GM19468 (cell line): ENCODE results near the gene PDGFD.

Experiments used
- ATAC-seq: cut with Tn5 transposase; IDR thresholded peaks from one replicate; pipeline ENCODE4 v1.9.1; 2021; ENCODE audit warnings: mild to moderate bottlenecking, moderate library complexity, moderate number of reproducible peaks; ENCODE audit not compliant: unreplicated experiment; ENCODE audit errors: extremely low read depth

PDGFD gene

DNA sequence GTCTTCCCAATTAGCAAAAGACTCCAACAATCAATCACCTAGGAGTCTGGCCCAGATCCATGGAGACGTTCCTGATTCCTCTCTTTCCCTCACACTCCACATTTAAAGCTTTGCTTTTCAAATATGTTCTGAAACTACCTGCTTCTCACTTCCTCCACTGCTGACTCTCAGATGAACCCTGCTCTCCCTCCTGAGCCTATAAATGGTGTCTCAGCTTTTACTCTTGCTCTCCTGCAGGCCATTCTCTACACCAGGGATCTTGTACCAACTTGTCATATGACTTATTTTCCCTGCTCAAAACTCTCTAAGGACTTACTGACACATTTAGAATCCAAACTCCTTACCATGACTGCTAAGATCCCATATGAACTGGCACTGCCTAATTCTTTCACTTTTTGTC is 265.9 kb downstream of the PDGFD start:
- peak; percentile 21 for ATAC-seq

GRCh38 chr11:103897160-103897936 is 266.6 kb downstream of the PDGFD start:
- ATAC-seq: no peak

DNA sequence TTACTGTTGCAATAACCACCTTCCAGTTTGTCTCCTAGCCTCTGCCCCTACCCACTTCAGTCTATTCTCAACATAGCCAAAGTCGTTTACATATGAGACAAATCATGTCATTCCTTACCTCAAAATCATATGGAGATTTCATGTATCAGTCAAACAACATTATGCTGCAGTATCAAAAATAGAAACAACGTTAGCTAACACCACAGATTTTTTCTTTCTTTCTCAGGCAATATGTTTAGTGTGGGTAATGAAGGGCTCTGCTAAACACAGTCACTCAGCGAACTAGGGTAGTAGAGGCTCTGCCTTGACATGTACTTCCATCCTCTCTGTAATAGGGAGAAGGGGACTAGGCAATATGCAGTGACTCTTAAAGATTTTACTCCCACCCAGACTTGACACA is 268.8 kb downstream of the PDGFD start:
- ATAC-seq: no peak

- ATAC-seq: no peak
These were observed 269.3 kb downstream of the PDGFD start for GRCh38 chr11:103894673-103895072.

- no peak for ATAC-seq
These were observed 269.9 kb downstream of the PDGFD start for GRCh38 chr11:103894034-103894433.

GRCh38 chr11:103893371-103893770 is 270.6 kb downstream of the PDGFD start:
- ATAC-seq: no peak

DNA sequence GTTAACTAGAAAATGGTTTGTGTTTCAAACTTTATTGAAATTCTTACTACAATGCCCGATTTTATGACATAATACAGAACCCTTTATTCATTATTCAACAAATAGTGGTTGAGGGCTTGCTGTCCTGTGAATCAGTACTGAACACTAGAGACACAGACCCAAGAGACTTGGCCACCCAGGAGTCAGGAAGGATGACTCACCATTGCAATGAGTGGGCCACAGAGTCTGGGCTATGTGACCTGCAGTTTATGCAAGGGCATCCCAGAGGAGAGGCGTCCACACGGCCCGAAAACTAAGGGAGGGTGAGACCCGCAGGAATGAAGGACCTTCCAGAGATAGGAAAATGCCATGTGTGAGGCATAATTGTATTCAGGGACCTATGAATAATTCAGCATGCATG is 271.3 kb downstream of the PDGFD start:
- no peak for ATAC-seq

DNA sequence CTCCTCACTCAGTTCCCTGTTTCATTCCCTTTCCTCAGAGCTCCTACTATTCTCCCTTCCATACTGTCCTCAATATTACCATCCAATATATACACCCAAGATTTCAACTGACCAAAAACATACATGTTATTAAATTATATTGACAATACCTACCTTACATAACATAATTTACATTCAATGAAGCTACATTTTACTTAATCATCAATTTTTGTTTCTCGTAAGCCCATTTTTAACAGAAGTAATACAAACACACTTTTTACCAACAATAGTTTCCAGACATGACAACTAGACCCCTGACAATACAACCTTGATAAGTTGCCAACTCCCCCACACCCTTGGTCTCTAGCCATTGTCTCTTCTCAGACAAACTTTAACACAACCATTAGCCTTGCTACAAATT is 273.3 kb downstream of the PDGFD start:
- ATAC-seq: no peak

- ATAC-seq: no peak
These were observed 274.3 kb downstream of the PDGFD start for GRCh38 chr11:103889679-103890078.

GRCh38 chr11:103888541-103888951 is 275.4 kb downstream of the PDGFD start:
- no peak for ATAC-seq

DNA sequence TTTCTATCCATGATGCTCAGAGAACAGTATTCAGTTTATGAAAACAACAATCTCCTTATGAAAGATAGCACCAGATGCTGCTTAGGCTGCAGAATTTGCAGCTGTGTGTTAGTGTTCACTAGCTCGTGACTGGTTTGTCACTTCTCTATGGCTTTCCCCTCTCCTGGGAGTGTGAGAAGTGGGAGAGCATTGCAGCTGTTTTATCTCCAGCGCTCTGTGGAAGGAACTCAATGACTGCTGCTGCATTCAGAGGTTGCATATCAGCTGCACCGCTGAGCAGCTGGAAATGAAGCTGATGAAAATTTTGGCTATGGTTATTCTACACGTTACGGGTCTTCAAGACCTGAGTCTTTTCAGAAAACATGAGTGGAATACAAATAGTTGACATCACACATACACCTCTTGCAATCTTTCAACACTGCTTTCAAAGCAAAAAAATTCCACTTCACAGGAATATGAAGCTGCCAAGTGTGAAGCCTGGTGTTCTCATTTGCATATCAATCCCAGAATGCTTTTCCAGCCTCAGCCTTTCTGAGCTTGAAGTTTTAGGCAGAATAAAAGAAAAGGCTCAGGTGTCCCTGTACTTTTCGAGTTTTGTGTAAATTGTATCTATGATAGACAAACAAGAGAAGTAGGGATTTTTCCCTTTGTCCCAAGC is 276.8 kb downstream of the PDGFD start:
- no peak for ATAC-seq

- ATAC-seq: no peak
These were observed 280.1 kb downstream of the PDGFD start for GRCh38 chr11:103883856-103884255.

DNA sequence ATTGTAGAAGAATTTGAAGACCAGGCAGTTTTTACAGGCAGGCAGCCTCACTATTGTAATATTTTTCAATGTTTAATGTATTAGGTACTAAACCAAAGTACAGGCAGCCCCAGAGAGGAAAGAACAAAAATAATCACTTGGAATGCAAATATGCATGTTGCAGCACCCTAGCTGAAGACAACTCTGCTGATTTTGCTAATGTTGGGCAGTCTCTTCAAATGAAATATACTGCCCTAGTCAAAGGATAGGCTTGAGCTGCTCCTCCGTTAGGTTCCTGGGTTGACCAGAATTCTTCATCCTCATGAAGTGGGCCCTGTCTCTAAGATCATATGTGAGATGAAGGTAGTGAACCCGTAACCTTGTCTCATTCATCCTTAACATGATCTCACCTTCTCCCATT is 280.7 kb downstream of the PDGFD start:
- no peak for ATAC-seq

- ATAC-seq: no peak
These were observed 282.4 kb downstream of the PDGFD start for GRCh38 chr11:103881584-103881983.

- ATAC-seq: no peak
These were observed 283.0 kb downstream of the PDGFD start for GRCh38 chr11:103880968-103881367.

GRCh38 chr11:103878646-103879045 is 285.3 kb downstream of the PDGFD start:
- no peak for ATAC-seq

DNA sequence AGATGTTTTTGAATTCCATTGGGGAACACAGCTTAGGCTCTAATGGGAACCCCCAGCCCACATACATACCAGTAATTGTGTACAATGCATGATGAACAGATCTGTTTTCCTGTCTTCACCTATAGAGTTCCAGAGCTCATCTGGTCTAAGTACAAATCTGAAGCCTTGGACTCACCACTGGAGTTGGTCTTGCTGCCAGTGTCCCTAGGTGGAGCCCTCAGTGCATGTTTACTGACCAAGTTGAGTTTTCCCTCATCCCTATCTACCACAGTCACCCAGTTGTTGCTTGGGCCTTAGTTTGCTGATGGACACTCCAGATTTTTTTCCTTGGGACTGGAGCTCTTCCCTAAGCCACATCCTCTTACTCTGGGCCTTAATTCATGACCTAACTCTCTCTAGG is 286.7 kb downstream of the PDGFD start:
- ATAC-seq: no peak

DNA sequence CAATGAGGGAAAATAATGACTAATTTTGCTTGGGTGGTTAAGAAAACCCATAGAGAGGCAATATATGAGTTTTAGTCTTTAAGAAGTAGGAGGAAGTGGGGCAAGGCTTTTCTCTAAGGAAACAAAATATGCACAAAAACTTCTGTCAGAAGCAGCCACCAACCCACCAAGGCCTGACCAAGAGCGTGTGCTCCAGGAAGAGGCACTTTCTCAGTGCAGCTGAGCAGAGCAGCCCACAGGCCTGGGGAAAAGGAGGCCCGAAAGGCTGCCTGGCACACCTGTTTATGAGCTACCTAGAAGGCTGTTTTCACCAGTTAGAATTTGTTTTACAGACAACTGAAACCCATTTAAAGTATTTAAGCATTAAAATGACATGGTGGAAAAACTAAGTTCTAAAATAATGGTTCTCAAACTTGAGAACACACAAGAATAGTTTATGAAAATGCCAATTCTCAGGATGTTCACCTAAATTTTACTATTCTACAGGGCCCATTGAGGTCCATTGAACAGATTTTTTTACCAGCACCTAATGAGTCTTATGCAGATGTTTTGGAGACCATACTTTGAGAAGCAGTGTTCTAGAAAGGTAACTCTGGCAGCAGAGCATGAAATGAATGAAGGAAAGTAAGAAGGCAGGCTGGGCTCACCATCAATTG is 288.0 kb downstream of the PDGFD start:
- ATAC-seq: peak; percentile 89

DNA sequence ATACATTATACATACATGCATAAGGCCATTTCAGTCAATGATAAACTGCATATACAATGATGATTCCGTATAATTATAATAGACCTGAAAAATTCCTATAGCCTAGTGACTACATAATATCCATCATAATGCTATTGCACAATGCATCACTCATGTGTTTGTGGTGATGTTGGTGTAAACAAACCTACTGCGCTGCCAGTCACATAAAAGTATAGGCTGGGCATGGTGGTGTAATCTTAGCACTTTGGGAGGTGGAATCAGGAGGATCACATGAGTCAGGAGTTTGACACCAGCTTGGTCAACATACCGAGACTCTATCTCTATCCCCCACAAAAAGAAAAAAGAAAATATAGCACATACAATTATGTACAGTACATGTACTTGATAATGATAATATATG is 291.2 kb downstream of the PDGFD start:
- ATAC-seq: no peak

- ATAC-seq: no peak
These were observed 291.9 kb downstream of the PDGFD start for GRCh38 chr11:103871923-103872551.

DNA sequence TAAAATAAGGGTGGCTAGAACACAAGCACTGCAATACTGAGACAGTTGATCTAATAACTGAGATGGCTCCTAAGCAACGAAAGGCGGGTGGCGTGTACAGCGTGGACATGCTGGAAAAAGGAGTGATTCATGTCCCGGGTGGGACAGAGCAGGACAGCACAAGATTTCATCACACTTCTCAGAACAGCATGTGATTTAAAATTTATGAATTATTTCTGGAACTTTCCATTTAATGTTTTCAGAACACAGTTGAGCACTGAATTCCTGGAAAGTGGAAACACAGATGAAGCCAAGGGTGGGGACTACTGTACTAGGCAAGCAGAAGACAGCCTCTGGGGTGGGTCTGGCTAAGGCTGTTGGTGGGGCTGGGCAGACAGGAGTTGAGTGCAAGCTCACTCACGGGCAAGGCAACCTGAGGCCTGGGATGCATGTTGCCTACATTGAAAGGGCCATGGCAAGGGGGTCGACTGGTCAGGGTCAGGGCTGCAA is 293.1 kb downstream of the PDGFD start:
- no peak for ATAC-seq
